Endothelial cell of umbilical vein (primary cell): ENCODE results near the gene LRRC37A3.
"Not testable (repeated sequence)": the region's sequence is repeated elsewhere in the genome, so short reads cannot be mapped to it uniquely, and the experiment has no call there.

ENCODE experiments used
- EZH2 ChIP-seq: IDR thresholded peaks from 2 replicates; pipeline ENCODE4 v1.6.1; 2012; ENCODE audit warnings: borderline replicate concordance, low read depth, mild to moderate bottlenecking, moderate library complexity, low read length, inconsistent platforms; ENCODE audit not compliant: severe bottlenecking
- FOS ChIP-seq: IDR thresholded peaks from 2 replicates; pipeline ENCODE4 v1.6.1; 2011; ENCODE audit warnings: mild to moderate bottlenecking, low read length, moderate library complexity, borderline replicate concordance; ENCODE audit not compliant: insufficient read depth
- GATA2 ChIP-seq: IDR thresholded peaks from 2 replicates; pipeline ENCODE4 v1.7.0; 2011; ENCODE audit warnings: low read depth, mild to moderate bottlenecking, moderate library complexity, mixed read lengths, low read length; ENCODE audit not compliant: insufficient read length, insufficient read depth
- JUN ChIP-seq: IDR thresholded peaks from 2 replicates; pipeline ENCODE4 v1.6.1; 2011; ENCODE audit warnings: borderline replicate concordance, low read depth; ENCODE audit not compliant: insufficient read length, insufficient read depth
- MYC ChIP-seq: IDR thresholded peaks from one replicate; pipeline ENCODE4 v1.6.1; 2011; ENCODE audit warnings: mild to moderate bottlenecking, low read depth, low read length
- POLR2A ChIP-seq: IDR thresholded peaks from 2 replicates; pipeline ENCODE4 v1.6.1; 2012; ENCODE audit warnings: low read depth, mild to moderate bottlenecking, control low read depth, low read length
- POLR2AphosphoS5 ChIP-seq: IDR thresholded peaks from 2 replicates; pipeline ENCODE4 v1.6.1; 2012; ENCODE audit warnings: low read depth, mild to moderate bottlenecking, control low read depth, low read length, moderate library complexity; ENCODE audit not compliant: insufficient read depth
- TF ChIP-seq, protein P1 (sequence below), 2 donors: IDR thresholded peaks; 1 replicate in 1 of 2; 2 replicates in 1 of 2; pipeline ENCODE4 v1.5.1; 2011; ENCODE audit warnings: low read length in 2 of 2, mild to moderate bottlenecking in 2 of 2, moderate library complexity in 2 of 2, control low read depth in 1 of 2, inconsistent platforms in 1 of 2, low read depth in 1 of 2; ENCODE audit not compliant: insufficient read depth in 1 of 2; ENCODE audit errors: extremely low read depth in 1 of 2
- TF ChIP-seq, protein P2 (sequence below): IDR thresholded peaks from 2 replicates; pipeline ENCODE4 v1.6.1; 2011; ENCODE audit not compliant: insufficient read depth, insufficient read length

GRCh38 chr17:64846892-64847291 lies 72.4 kb downstream of the LRRC37A3 start:
- not testable (repeated sequence) for TF ChIP-seq POLR2AphosphoS5, JUN, EZH2, MYC, POLR2A, FOS, GATA2
- TF ChIP-seq, protein P1, sequence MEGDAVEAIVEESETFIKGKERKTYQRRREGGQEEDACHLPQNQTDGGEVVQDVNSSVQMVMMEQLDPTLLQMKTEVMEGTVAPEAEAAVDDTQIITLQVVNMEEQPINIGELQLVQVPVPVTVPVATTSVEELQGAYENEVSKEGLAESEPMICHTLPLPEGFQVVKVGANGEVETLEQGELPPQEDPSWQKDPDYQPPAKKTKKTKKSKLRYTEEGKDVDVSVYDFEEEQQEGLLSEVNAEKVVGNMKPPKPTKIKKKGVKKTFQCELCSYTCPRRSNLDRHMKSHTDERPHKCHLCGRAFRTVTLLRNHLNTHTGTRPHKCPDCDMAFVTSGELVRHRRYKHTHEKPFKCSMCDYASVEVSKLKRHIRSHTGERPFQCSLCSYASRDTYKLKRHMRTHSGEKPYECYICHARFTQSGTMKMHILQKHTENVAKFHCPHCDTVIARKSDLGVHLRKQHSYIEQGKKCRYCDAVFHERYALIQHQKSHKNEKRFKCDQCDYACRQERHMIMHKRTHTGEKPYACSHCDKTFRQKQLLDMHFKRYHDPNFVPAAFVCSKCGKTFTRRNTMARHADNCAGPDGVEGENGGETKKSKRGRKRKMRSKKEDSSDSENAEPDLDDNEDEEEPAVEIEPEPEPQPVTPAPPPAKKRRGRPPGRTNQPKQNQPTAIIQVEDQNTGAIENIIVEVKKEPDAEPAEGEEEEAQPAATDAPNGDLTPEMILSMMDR (IDR thresholded peaks at IDR 0.05; ENCODE audit: extremely low read depth in 1 of 2, insufficient read depth in 1 of 2, low read depth in 1 of 2, low read length in 2 of 2): not testable (repeated sequence)
- TF ChIP-seq, protein P2, sequence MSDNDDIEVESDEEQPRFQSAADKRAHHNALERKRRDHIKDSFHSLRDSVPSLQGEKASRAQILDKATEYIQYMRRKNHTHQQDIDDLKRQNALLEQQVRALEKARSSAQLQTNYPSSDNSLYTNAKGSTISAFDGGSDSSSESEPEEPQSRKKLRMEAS: not testable (repeated sequence)
